ENCODE results near the gene SLC10A1. TPM values are rescaled to one million over a fixed set of nuclear protein-coding genes. Genes with fewer than 3 reads are reported as not detected.

The SLC10A1 gene
- total RNA-seq, 1 donor from 2014 or later: not detected

GRCh38 chr14:69780092-69780491, 16.9 kb downstream of the SLC10A1 start:
- Histone ChIP-seq H3K27me3 (ENCODE audit: control insufficient read depth, insufficient read depth, low read length) (no peaks in the 10 kb centered on the region), H3K36me3 (ENCODE audit: control insufficient read depth, insufficient read depth, low read length) (peaks cover 1% of the 10 kb centered on the region), H3K4me3 (ENCODE audit: low read depth, low read length) (no peak overlapping the region)
- no peak for DNase-seq (ENCODE audit: low read depth)
- no peak for TF ChIP-seq CTCF (IDR thresholded peaks at IDR 0.05; ENCODE audit: insufficient read depth, low read length, poor library complexity, severe bottlenecking)

- Histone ChIP-seq H3K27me3 (ENCODE audit: control insufficient read depth, insufficient read depth, low read length) (no peaks in the 10 kb centered on the region), H3K4me3 (ENCODE audit: low read depth, low read length) (no peak overlapping the region), H3K36me3 (ENCODE audit: control insufficient read depth, insufficient read depth, low read length) (peaks cover 1% of the 10 kb centered on the region)
- no peak for TF ChIP-seq CTCF (IDR thresholded peaks at IDR 0.05; ENCODE audit: insufficient read depth, low read length, poor library complexity, severe bottlenecking)
- no peak for DNase-seq (ENCODE audit: low read depth)
These were observed 18.0 kb downstream of the SLC10A1 start for GRCh38 chr14:69779088-69779487.

- H3K4me3 ChIP-seq (ENCODE audit: low read depth, low read length): no peak overlapping the region
- TF ChIP-seq CTCF (IDR thresholded peaks at IDR 0.05; ENCODE audit: insufficient read depth, low read length, poor library complexity, severe bottlenecking): no peak
- DNase-seq (ENCODE audit: low read depth): no peak
- H3K36me3 ChIP-seq (ENCODE audit: control insufficient read depth, insufficient read depth, low read length): peaks cover 1% of the 10 kb centered on the region
- H3K27me3 ChIP-seq (ENCODE audit: control insufficient read depth, insufficient read depth, low read length): no peaks in the 10 kb centered on the region
These were observed 20.1 kb downstream of the SLC10A1 start for GRCh38 chr14:69776875-69777453.

- H3K27me3 ChIP-seq (ENCODE audit: control insufficient read depth, insufficient read depth, low read length): no peaks in the 10 kb centered on the region
- no peak for DNase-seq (ENCODE audit: low read depth)
- no peak overlapping the region for H3K4me3 ChIP-seq (ENCODE audit: low read depth, low read length)
- peaks cover 2% of the 10 kb centered on the region for H3K36me3 ChIP-seq (ENCODE audit: control insufficient read depth, insufficient read depth, low read length)
- no peak for TF ChIP-seq CTCF (IDR thresholded peaks at IDR 0.05; ENCODE audit: insufficient read depth, low read length, poor library complexity, severe bottlenecking)
These were observed 22.0 kb downstream of the SLC10A1 start for GRCh38 chr14:69775012-69775411.

GRCh38 chr14:69773571-69774276, 23.3 kb downstream of the SLC10A1 start:
- H3K36me3 ChIP-seq (ENCODE audit: control insufficient read depth, insufficient read depth, low read length): peaks cover 5% of the 10 kb centered on the region
- TF ChIP-seq CTCF (IDR thresholded peaks at IDR 0.05; ENCODE audit: insufficient read depth, low read length, poor library complexity, severe bottlenecking): no peak

More at GRCh38 chr14:69773571-69774276, 23.3 kb downstream of the SLC10A1 start:
- no peak overlapping the region for H3K4me3 ChIP-seq (ENCODE audit: low read depth, low read length)
- no peaks in the 10 kb centered on the region for H3K27me3 ChIP-seq (ENCODE audit: control insufficient read depth, insufficient read depth, low read length)
- DNase-seq (ENCODE audit: low read depth): no peak

All from kidney epithelial cell (primary cell).